ENCODE results near the gene IZUMO1R.

Gene IZUMO1R

DNA sequence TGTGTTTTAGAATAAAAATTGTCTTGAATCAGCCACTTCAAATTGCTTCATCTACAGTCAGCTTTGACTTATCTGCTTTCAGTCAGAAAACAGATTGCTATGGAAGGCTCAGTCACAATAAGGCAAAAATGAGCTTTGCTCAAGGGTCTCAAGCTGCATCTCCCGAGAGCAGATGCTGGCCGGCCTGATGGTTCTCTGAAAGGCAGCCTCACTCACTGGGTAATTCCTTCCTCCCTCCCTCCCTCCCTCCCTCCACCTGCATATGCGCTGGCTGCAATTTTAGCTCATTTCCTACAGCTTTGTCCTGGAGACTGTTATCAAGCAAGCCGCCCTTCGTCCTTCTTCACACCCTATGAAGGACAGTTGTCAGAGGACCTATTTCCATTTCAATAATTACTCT is 1.6 kb upstream of the IZUMO1R start:
- Histone ChIP-seq H3K27ac (ENCODE audit: low read depth, low read length) (no peak overlapping the region), H2BK15ac (replicated peaks; ENCODE audit: low read depth) (no peak overlapping the region), H3K9ac (ENCODE audit: low read length) (no peak overlapping the region), H3K4me3 (ENCODE audit: low read length) (no peak overlapping the region), H4K5ac (ENCODE audit: low read length) (no peak overlapping the region), H3K23ac (ENCODE audit: low read length) (no peak overlapping the region), H3K36me3 (ENCODE audit: control insufficient read depth, insufficient read depth, low read length) (no peaks in the 10 kb centered on the region), H3K56ac (ENCODE audit: low read length) (no peak overlapping the region), H4K8ac (ENCODE audit: low read depth, low read length) (no peak overlapping the region), H3K79me2 (ENCODE audit: control insufficient read depth, insufficient read depth, low read length) (no peaks in the 10 kb centered on the region), H2BK5ac (ENCODE audit: low read length) (no peak overlapping the region), H3K27me3 (ENCODE audit: insufficient read depth, low read length, poor library complexity) (no peaks in the 10 kb centered on the region), H3K4me1 (ENCODE audit: control insufficient read depth, low read depth, low read length) (peaks cover 5% of the 10 kb centered on the region), H3K18ac (ENCODE audit: low read length) (no peak overlapping the region), H3K79me1 (ENCODE audit: low read length) (no peaks in the 10 kb centered on the region), H2AK5ac (ENCODE audit: low read length) (no peak overlapping the region), H3K4ac (ENCODE audit: low read depth, low read length) (no peak overlapping the region), H3K4me2 (ENCODE audit: low read length) (no peak overlapping the region), H2BK120ac (ENCODE audit: low read depth, low read length) (no peak overlapping the region)
- peak; percentile 19 for DNase-seq
- WGBS (ENCODE audit: extremely low coverage, insufficient coverage, low lambda C conversion rate), result no CpG with 5 or more reads among the region's 5 CpGs

DNA sequence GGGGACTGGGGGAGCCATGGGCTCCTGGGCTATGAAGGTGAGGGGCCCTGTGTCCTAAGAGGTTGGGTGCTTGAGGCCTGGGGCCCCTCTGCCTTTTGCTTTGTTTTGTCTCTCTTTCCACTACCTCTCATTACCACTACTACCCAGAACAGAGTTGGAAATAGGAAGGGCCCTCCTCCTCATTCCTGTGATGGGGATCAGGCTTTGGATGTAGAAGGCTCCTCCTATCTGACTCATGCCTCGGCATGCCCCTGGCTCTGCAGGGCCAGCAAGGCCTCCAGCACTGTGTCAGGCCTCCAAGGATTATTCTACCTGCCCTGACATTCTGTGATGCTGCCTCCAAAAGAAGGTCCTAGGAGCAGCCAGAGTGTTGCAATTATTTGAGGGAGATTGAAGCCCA is 766 bp downstream of the IZUMO1R start:
- Histone ChIP-seq H3K4me1 (ENCODE audit: control insufficient read depth, low read depth, low read length) (peaks cover 5% of the 10 kb centered on the region), H3K56ac (ENCODE audit: low read length) (no peak overlapping the region), H3K18ac (ENCODE audit: low read length) (peak overlapping the region; percentile 18), H2AK5ac (ENCODE audit: low read length) (no peak overlapping the region), H3K79me2 (ENCODE audit: control insufficient read depth, insufficient read depth, low read length) (no peaks in the 10 kb centered on the region), H2BK120ac (ENCODE audit: low read depth, low read length) (no peak overlapping the region), H3K27me3 (ENCODE audit: insufficient read depth, low read length, poor library complexity) (no peaks in the 10 kb centered on the region), H2BK15ac (replicated peaks; ENCODE audit: low read depth) (no peak overlapping the region), H3K4ac (ENCODE audit: low read depth, low read length) (no peak overlapping the region), H3K79me1 (ENCODE audit: low read length) (no peaks in the 10 kb centered on the region), H3K9ac (ENCODE audit: low read length) (no peak overlapping the region), H3K4me3 (ENCODE audit: low read length) (no peak overlapping the region), H3K36me3 (ENCODE audit: control insufficient read depth, insufficient read depth, low read length) (no peaks in the 10 kb centered on the region), H3K27ac (ENCODE audit: low read depth, low read length) (no peak overlapping the region), H3K23ac (ENCODE audit: low read length) (no peak overlapping the region), H2BK5ac (ENCODE audit: low read length) (no peak overlapping the region), H4K5ac (ENCODE audit: low read length) (no peak overlapping the region), H4K8ac (ENCODE audit: low read depth, low read length) (no peak overlapping the region), H3K4me2 (ENCODE audit: low read length) (no peak overlapping the region)
- WGBS (ENCODE audit: extremely low coverage, insufficient coverage, low lambda C conversion rate), result no CpG with 5 or more reads among the region's 1 CpG
- peak; percentile 40 for DNase-seq

DNA sequence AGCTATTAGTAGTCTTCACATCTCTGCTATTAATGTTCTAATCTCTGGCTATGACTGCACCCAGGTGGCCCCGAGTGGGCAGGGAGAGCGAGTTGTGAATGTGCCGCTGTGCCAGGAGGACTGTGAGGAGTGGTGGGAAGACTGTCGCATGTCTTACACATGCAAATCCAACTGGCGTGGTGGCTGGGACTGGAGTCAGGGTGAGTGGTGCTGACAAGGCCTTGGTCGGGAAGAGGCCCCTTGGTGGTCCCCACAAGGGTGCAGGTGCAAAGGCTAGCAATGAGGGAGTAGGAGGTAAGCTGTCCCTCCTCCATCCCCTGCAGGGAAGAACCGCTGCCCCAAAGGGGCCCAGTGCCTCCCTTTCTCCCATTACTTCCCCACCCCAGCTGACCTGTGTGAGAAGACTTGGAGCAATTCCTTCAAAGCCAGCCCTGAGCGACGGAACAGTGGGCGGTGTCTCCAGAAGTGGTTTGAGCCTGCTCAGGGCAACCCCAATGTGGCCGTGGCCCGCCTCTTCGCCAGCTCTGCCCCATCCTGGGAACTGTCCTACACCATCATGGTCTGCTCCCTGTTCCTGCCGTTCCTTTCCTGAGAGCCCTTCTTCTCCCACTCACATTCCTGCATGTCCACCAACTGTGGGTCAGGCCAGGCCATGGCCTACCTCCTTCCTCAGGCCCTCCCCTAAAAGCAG is 2.9 kb downstream of the IZUMO1R start:
- no peak overlapping the region for H4K5ac ChIP-seq (ENCODE audit: low read length)
- H3K23ac ChIP-seq (ENCODE audit: low read length), result peak overlapping the region; percentile 7
- H3K79me1 ChIP-seq (ENCODE audit: low read length), result no peaks in the 10 kb centered on the region
- no peak overlapping the region for H3K56ac ChIP-seq (ENCODE audit: low read length)
- no peak overlapping the region for H3K4me2 ChIP-seq (ENCODE audit: low read length)
- H3K4me1 ChIP-seq (ENCODE audit: control insufficient read depth, low read depth, low read length), result peaks cover 5% of the 10 kb centered on the region
- H2BK15ac ChIP-seq (replicated peaks; ENCODE audit: low read depth), result no peak overlapping the region
- no peak overlapping the region for H2BK120ac ChIP-seq (ENCODE audit: low read depth, low read length)
- no peaks in the 10 kb centered on the region for H3K79me2 ChIP-seq (ENCODE audit: control insufficient read depth, insufficient read depth, low read length)
- no CpG with 5 or more reads among the region's 14 CpGs for WGBS (ENCODE audit: extremely low coverage, insufficient coverage, low lambda C conversion rate)
- no peak overlapping the region for H3K9ac ChIP-seq (ENCODE audit: low read length)
- H2AK5ac ChIP-seq (ENCODE audit: low read length), result no peak overlapping the region
- no peak overlapping the region for H3K4me3 ChIP-seq (ENCODE audit: low read length)
- no peaks in the 10 kb centered on the region for H3K27me3 ChIP-seq (ENCODE audit: insufficient read depth, low read length, poor library complexity)
- no peak overlapping the region for H3K27ac ChIP-seq (ENCODE audit: low read depth, low read length)
- no peak for DNase-seq
- no peaks in the 10 kb centered on the region for H3K36me3 ChIP-seq (ENCODE audit: control insufficient read depth, insufficient read depth, low read length)
- no peak overlapping the region for H3K18ac ChIP-seq (ENCODE audit: low read length)
- no peak overlapping the region for H4K8ac ChIP-seq (ENCODE audit: low read depth, low read length)
- no peak overlapping the region for H2BK5ac ChIP-seq (ENCODE audit: low read length)
- no peak overlapping the region for H3K4ac ChIP-seq (ENCODE audit: low read depth, low read length)

DNA sequence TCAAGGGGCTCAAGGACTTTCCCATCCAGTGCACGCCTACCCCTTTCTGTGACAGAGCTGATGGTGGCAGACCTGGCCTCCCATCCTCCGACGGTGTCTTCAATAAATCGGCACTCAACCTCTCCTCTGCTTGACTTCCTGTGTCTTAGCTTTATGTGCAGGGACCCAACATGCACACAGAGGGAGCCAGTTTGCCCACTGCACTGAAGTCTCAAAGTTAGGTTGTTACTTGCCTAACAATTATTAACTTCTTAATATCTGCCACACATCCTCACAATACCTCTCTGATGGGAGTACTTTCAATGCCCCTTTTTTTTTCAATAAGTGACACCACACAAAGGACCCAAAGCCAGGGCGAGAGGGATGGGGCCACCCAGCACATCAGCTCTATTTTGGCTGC is 3.6 kb downstream of the IZUMO1R start:
- Histone ChIP-seq H3K79me2 (ENCODE audit: control insufficient read depth, insufficient read depth, low read length) (no peaks in the 10 kb centered on the region), H2BK15ac (replicated peaks; ENCODE audit: low read depth) (no peak overlapping the region), H3K4ac (ENCODE audit: low read depth, low read length) (no peak overlapping the region), H3K79me1 (ENCODE audit: low read length) (no peaks in the 10 kb centered on the region), H3K4me2 (ENCODE audit: low read length) (no peak overlapping the region), H3K27me3 (ENCODE audit: insufficient read depth, low read length, poor library complexity) (no peaks in the 10 kb centered on the region), H3K27ac (ENCODE audit: low read depth, low read length) (no peak overlapping the region), H3K56ac (ENCODE audit: low read length) (no peak overlapping the region), H3K18ac (ENCODE audit: low read length) (no peak overlapping the region), H4K8ac (ENCODE audit: low read depth, low read length) (no peak overlapping the region), H3K23ac (ENCODE audit: low read length) (no peak overlapping the region), H3K9ac (ENCODE audit: low read length) (no peak overlapping the region), H2BK5ac (ENCODE audit: low read length) (no peak overlapping the region), H3K4me1 (ENCODE audit: control insufficient read depth, low read depth, low read length) (peaks cover 2% of the 10 kb centered on the region), H2AK5ac (ENCODE audit: low read length) (no peak overlapping the region), H3K36me3 (ENCODE audit: control insufficient read depth, insufficient read depth, low read length) (no peaks in the 10 kb centered on the region), H2BK120ac (ENCODE audit: low read depth, low read length) (no peak overlapping the region), H4K5ac (ENCODE audit: low read length) (no peak overlapping the region), H3K4me3 (ENCODE audit: low read length) (no peak overlapping the region)
- no peak for DNase-seq
- WGBS (ENCODE audit: extremely low coverage, insufficient coverage, low lambda C conversion rate), result no CpG with 5 or more reads among the region's 5 CpGs

DNA sequence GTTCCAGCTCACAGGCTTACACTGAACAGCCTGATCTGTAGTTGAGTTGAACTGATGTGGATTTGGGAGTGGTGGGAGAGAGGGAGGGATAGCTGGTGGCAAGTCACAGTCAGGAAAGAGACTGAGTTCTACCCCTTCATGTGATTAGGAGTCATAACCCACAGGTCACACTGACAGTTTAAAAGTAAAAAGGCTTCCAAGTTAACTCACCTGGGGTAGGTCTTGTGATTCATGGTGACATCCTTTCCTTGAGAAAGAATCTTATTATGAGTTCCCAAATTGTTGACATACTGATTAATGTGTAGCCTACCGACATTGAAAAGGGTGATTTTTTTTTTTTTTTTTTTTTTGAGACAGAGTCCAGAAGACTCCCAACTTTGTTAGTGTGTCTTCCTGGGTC is 5.4 kb downstream of the IZUMO1R start:
- WGBS (ENCODE audit: extremely low coverage, insufficient coverage, low lambda C conversion rate), result no CpG with 5 or more reads among the region's 1 CpG
- Histone ChIP-seq H3K4me2 (ENCODE audit: low read length) (no peak overlapping the region), H3K4ac (ENCODE audit: low read depth, low read length) (no peak overlapping the region), H2BK5ac (ENCODE audit: low read length) (no peak overlapping the region), H4K8ac (ENCODE audit: low read depth, low read length) (no peak overlapping the region), H3K79me1 (ENCODE audit: low read length) (no peaks in the 10 kb centered on the region), H3K4me1 (ENCODE audit: control insufficient read depth, low read depth, low read length) (no peaks in the 10 kb centered on the region), H3K18ac (ENCODE audit: low read length) (no peak overlapping the region), H3K4me3 (ENCODE audit: low read length) (no peak overlapping the region), H2BK120ac (ENCODE audit: low read depth, low read length) (no peak overlapping the region), H4K5ac (ENCODE audit: low read length) (no peak overlapping the region), H3K79me2 (ENCODE audit: control insufficient read depth, insufficient read depth, low read length) (no peaks in the 10 kb centered on the region), H3K56ac (ENCODE audit: low read length) (no peak overlapping the region), H3K27ac (ENCODE audit: low read depth, low read length) (no peak overlapping the region), H3K23ac (ENCODE audit: low read length) (no peak overlapping the region), H2AK5ac (ENCODE audit: low read length) (no peak overlapping the region), H3K9ac (ENCODE audit: low read length) (no peak overlapping the region), H3K36me3 (ENCODE audit: control insufficient read depth, insufficient read depth, low read length) (no peaks in the 10 kb centered on the region), H2BK15ac (replicated peaks; ENCODE audit: low read depth) (no peak overlapping the region), H3K27me3 (ENCODE audit: insufficient read depth, low read length, poor library complexity) (no peaks in the 10 kb centered on the region)
- DNase-seq, result no peak
